ENCODE results near the gene KPNA3. TPM values are rescaled to one million over a fixed set of nuclear protein-coding genes. Genes with fewer than 3 reads are reported as not detected.
"Not testable (repeated sequence)": the region's sequence is repeated elsewhere in the genome, so short reads cannot be mapped to it uniquely, and the experiment has no call there.

Gene KPNA3
- total RNA-seq, 1 experiment from 2014 or later, result 5.3 TPM

GRCh38 chr13:49811527-49811908 lies 19.0 kb upstream of the KPNA3 start:
- in situ Hi-C loops (cut with HindIII; ENCODE audit: low pct_unique_long_range_greater_than_20kb, low sequenced_read_pairs), result no loop called here
- no peak for DNase-seq (ENCODE audit: low read depth)

GRCh38 chr13:49810567-49811526 lies 18.4 kb upstream of the KPNA3 start:
- no peak for DNase-seq (ENCODE audit: low read depth)
- in situ Hi-C loops (cut with HindIII; ENCODE audit: low pct_unique_long_range_greater_than_20kb, low sequenced_read_pairs), result no loop called here

- in situ Hi-C loops (cut with HindIII; ENCODE audit: low pct_unique_long_range_greater_than_20kb, low sequenced_read_pairs), result no loop called here
These were observed 15.2 kb upstream of the KPNA3 start for GRCh38 chr13:49807681-49808080.

GRCh38 chr13:49806126-49806536 lies 13.6 kb upstream of the KPNA3 start:
- in situ Hi-C loops (cut with HindIII; ENCODE audit: low pct_unique_long_range_greater_than_20kb, low sequenced_read_pairs), result no loop called here
- no peak for DNase-seq (ENCODE audit: low read depth)

More at GRCh38 chr13:49807681-49808080, 15.2 kb upstream of the KPNA3 start:
- DNase-seq (ENCODE audit: low read depth), result no peak

- in situ Hi-C loops (cut with HindIII; ENCODE audit: low pct_unique_long_range_greater_than_20kb, low sequenced_read_pairs), result not testable (repeated sequence)
These were observed 10.6 kb upstream of the KPNA3 start for GRCh38 chr13:49803047-49803446.

GRCh38 chr13:49802426-49802825 lies 9.9 kb upstream of the KPNA3 start:
- DNase-seq (ENCODE audit: low read depth), result no peak
- in situ Hi-C loops (cut with HindIII; ENCODE audit: low pct_unique_long_range_greater_than_20kb, low sequenced_read_pairs), result no loop called here

More at GRCh38 chr13:49803047-49803446, 10.6 kb upstream of the KPNA3 start:
- DNase-seq (ENCODE audit: low read depth), result not testable (repeated sequence)

- peak; percentile 59 for DNase-seq (ENCODE audit: low read depth)
These were observed 552 bp downstream of the KPNA3 start for GRCh38 chr13:49791711-49792549.

GRCh38 chr13:49791315-49791710 lies 1.2 kb downstream of the KPNA3 start:
- in situ Hi-C loops (cut with HindIII; ENCODE audit: low pct_unique_long_range_greater_than_20kb, low sequenced_read_pairs), result no loop called here
- DNase-seq (ENCODE audit: low read depth), result peak; percentile 28

More at GRCh38 chr13:49791711-49792549, 552 bp downstream of the KPNA3 start:
- in situ Hi-C loops (cut with HindIII; ENCODE audit: low pct_unique_long_range_greater_than_20kb, low sequenced_read_pairs), result no loop called here

GRCh38 chr13:49789968-49790367 lies 2.5 kb downstream of the KPNA3 start:
- DNase-seq (ENCODE audit: low read depth), result no peak
- in situ Hi-C loops (cut with HindIII; ENCODE audit: low pct_unique_long_range_greater_than_20kb, low sequenced_read_pairs), result no loop called here

- in situ Hi-C loops (cut with HindIII; ENCODE audit: low pct_unique_long_range_greater_than_20kb, low sequenced_read_pairs), result no loop called here
- DNase-seq (ENCODE audit: low read depth), result no peak
These were observed 6.0 kb downstream of the KPNA3 start for GRCh38 chr13:49786401-49787008.

- DNase-seq (ENCODE audit: low read depth), result no peak
- in situ Hi-C loops (cut with HindIII; ENCODE audit: low pct_unique_long_range_greater_than_20kb, low sequenced_read_pairs), result no loop called here
These were observed 7.5 kb downstream of the KPNA3 start for GRCh38 chr13:49784886-49785570.

GRCh38 chr13:49783865-49784264 lies 8.6 kb downstream of the KPNA3 start:
- no peak for DNase-seq (ENCODE audit: low read depth)
- in situ Hi-C loops (cut with HindIII; ENCODE audit: low pct_unique_long_range_greater_than_20kb, low sequenced_read_pairs), result no loop called here

- in situ Hi-C loops (cut with HindIII; ENCODE audit: low pct_unique_long_range_greater_than_20kb, low sequenced_read_pairs), result no loop called here
- no peak for DNase-seq (ENCODE audit: low read depth)
These were observed 9.7 kb downstream of the KPNA3 start for GRCh38 chr13:49782784-49783183.

- DNase-seq (ENCODE audit: low read depth), result no peak
- in situ Hi-C loops (cut with HindIII; ENCODE audit: low pct_unique_long_range_greater_than_20kb, low sequenced_read_pairs), result no loop called here
These were observed 10.7 kb downstream of the KPNA3 start for GRCh38 chr13:49781806-49782205.

- no peak for DNase-seq (ENCODE audit: low read depth)
These were observed 12.8 kb downstream of the KPNA3 start for GRCh38 chr13:49779721-49780120.

GRCh38 chr13:49777746-49778614 lies 14.5 kb downstream of the KPNA3 start:
- in situ Hi-C loops (cut with HindIII; ENCODE audit: low pct_unique_long_range_greater_than_20kb, low sequenced_read_pairs), result no loop called here
- no peak for DNase-seq (ENCODE audit: low read depth)

More at GRCh38 chr13:49779721-49780120, 12.8 kb downstream of the KPNA3 start:
- in situ Hi-C loops (cut with HindIII; ENCODE audit: low pct_unique_long_range_greater_than_20kb, low sequenced_read_pairs), result no loop called here

GRCh38 chr13:49776871-49777270 lies 15.6 kb downstream of the KPNA3 start:
- in situ Hi-C loops (cut with HindIII; ENCODE audit: low pct_unique_long_range_greater_than_20kb, low sequenced_read_pairs), result no loop called here
- no peak for DNase-seq (ENCODE audit: low read depth)

Measured in Caki2 (cell line).